Colonic mucosa (tissue), 4 donors: ENCODE measurements around the gene DEDD2. TPM values are rescaled to one million over a fixed set of nuclear protein-coding genes. Genes with fewer than 3 reads are reported as not detected.

Experiments used
- DNase-seq: peaks from one replicate; pipeline ENCODE4 v3.0.0-alpha.2; 2020
- H3K27ac ChIP-seq: fragments of 200-600 bp; one replicate; pipeline ENCODE4 v1.8.0; 2021
- H3K27me3 ChIP-seq: fragments of 200-600 bp; one replicate; pipeline ENCODE4 v1.8.0; 2021
- H3K36me3 ChIP-seq: fragments of 200-600 bp; one replicate; pipeline ENCODE4 v1.8.0; 2021
- H3K4me1 ChIP-seq: fragments of 200-600 bp; one replicate; pipeline ENCODE4 v1.8.0; 2021; ENCODE audit warnings: mild to moderate bottlenecking
- H3K4me3 ChIP-seq: fragments of 200-600 bp; one replicate; pipeline ENCODE4 v1.8.0; 2021
- H3K9ac ChIP-seq, 2 donors: one replicate each; pipeline ENCODE4 v1.7.0; 2013; ENCODE audit warnings: control low read depth in 2 of 2, low read depth in 2 of 2, low read length in 2 of 2
- H3K9me3 ChIP-seq: fragments of 200-600 bp; one replicate; pipeline ENCODE4 v1.8.0; 2021
- CTCF ChIP-seq: fragments of 200-600 bp; IDR thresholded peaks from one replicate; pipeline ENCODE4 v1.8.0; 2022; ENCODE audit warnings: antibody characterized with exemption, mild to moderate bottlenecking
- intact Hi-C: fragments of 100-400 bp; cut with DNase I; formaldehyde crosslinking; loops from one replicate; pipeline ENCODE4 v1.14.1; 2022
- total RNA-seq, 2 donors: library from RNA; stranded (reverse); fragmentation: NEBNext Ultra II Directional in 1 of 2; extraction: Animal tissue kit (Norgen Biotek cat#: 25700) in 1 of 2; gene quantifications; one replicate each; pipeline ENCODE4 v1.2.1, GENCODE V29; 2021
- donor health status: healthy.
- donor health status: DM: no; HTN: no; CAD: no.
- donor health status: DM: no; HTN: no; CAD: no.

DEDD2 gene
- total RNA-seq, 2 donors from 2014 or later = 27.0 to 33.8 TPM

GRCh38 chr19:42232435-42232834, 15.0 kb upstream of the DEDD2 start:
- H3K4me1 ChIP-seq = no peaks in the 10 kb centered on the region
- DNase-seq = no peak
- no peaks in the 10 kb centered on the region for H3K36me3 ChIP-seq
- no peaks in the 10 kb centered on the region for H3K27me3 ChIP-seq
- no peak for TF ChIP-seq CTCF
- no peak overlapping the region for H3K4me3 ChIP-seq
- intact Hi-C loops = no loop called here
- H3K9ac ChIP-seq = no peak overlapping the region
- no peaks in the 10 kb centered on the region for H3K9me3 ChIP-seq
- H3K27ac ChIP-seq = no peak overlapping the region

GRCh38 chr19:42230571-42230970, 13.1 kb upstream of the DEDD2 start:
- Histone ChIP-seq H3K9me3 (no peaks in the 10 kb centered on the region), H3K27me3 (no peaks in the 10 kb centered on the region), H3K4me3 (no peak overlapping the region), H3K36me3 (no peaks in the 10 kb centered on the region), H3K27ac (no peak overlapping the region), H3K9ac (no peak overlapping the region), H3K4me1 (no peaks in the 10 kb centered on the region)
- TF ChIP-seq CTCF = no peak
- intact Hi-C loops = no loop called here
- no peak for DNase-seq

- H3K27me3 ChIP-seq = no peaks in the 10 kb centered on the region
- no peaks in the 10 kb centered on the region for H3K9me3 ChIP-seq
- H3K4me1 ChIP-seq = no peaks in the 10 kb centered on the region
- intact Hi-C loops = no loop called here
- no peak overlapping the region for H3K9ac ChIP-seq
- TF ChIP-seq CTCF = no peak
- DNase-seq = no peak
- peaks cover 3% of the 10 kb centered on the region for H3K36me3 ChIP-seq
- H3K27ac ChIP-seq = no peak overlapping the region
- H3K4me3 ChIP-seq = no peak overlapping the region
These were observed 12.4 kb upstream of the DEDD2 start for GRCh38 chr19:42229855-42230351.

GRCh38 chr19:42229301-42229854, 11.9 kb upstream of the DEDD2 start:
- H3K27ac ChIP-seq = no peak overlapping the region
- H3K9ac ChIP-seq = no peak overlapping the region
- peaks cover 4% of the 10 kb centered on the region for H3K36me3 ChIP-seq
- no peak for TF ChIP-seq CTCF
- no peaks in the 10 kb centered on the region for H3K4me1 ChIP-seq
- intact Hi-C loops = no loop called here
- DNase-seq = no peak
- H3K4me3 ChIP-seq = no peak overlapping the region
- no peaks in the 10 kb centered on the region for H3K9me3 ChIP-seq
- H3K27me3 ChIP-seq = no peaks in the 10 kb centered on the region

- Histone ChIP-seq H3K36me3 (peaks cover 4% of the 10 kb centered on the region), H3K4me1 (no peaks in the 10 kb centered on the region), H3K9ac (no peak overlapping the region), H3K27me3 (no peaks in the 10 kb centered on the region), H3K9me3 (no peaks in the 10 kb centered on the region), H3K4me3 (no peak overlapping the region), H3K27ac (no peak overlapping the region)
- no peak for TF ChIP-seq CTCF
- intact Hi-C loops = no loop called here
- DNase-seq = no peak
These were observed 11.2 kb upstream of the DEDD2 start for GRCh38 chr19:42228641-42229040.
